GM12864 (cell line): ENCODE results near the gene PCSK6.

ENCODE experiments used
- DNase-seq: peaks from one replicate; pipeline ENCODE4 v3.0.0-alpha.2; 2011; ENCODE audit warnings: low read depth
- H3K4me3 ChIP-seq: 2 replicates; pipeline ENCODE4 v1.5.1; 2011; ENCODE audit warnings: mild to moderate bottlenecking, low read depth, low read length, control low read depth
- CTCF ChIP-seq: IDR thresholded peaks from 2 replicates; pipeline ENCODE4 v1.5.1; 2011; ENCODE audit warnings: low read depth, mild to moderate bottlenecking, moderate library complexity, low read length, control low read depth, inconsistent platforms; ENCODE audit errors: missing control alignments

Gene PCSK6

GRCh38 chr15:101332061-101332467, 157.4 kb downstream of the PCSK6 start:
- TF ChIP-seq CTCF: no peak
- DNase-seq: no peak
- no peak overlapping the region for H3K4me3 ChIP-seq

- H3K4me3 ChIP-seq: no peak overlapping the region
- DNase-seq: no peak
- TF ChIP-seq CTCF: no peak
Measured at GRCh38 chr15:101329867-101330380, 159.6 kb downstream of the PCSK6 start.

GRCh38 chr15:101329309-101329863, 160.1 kb downstream of the PCSK6 start:
- no peak for TF ChIP-seq CTCF
- H3K4me3 ChIP-seq: no peak overlapping the region
- DNase-seq: no peak

- no peak for DNase-seq
- TF ChIP-seq CTCF: no peak
- H3K4me3 ChIP-seq: no peak overlapping the region
Measured at GRCh38 chr15:101328001-101328400, 161.5 kb downstream of the PCSK6 start.

GRCh38 chr15:101327147-101327740, 162.3 kb downstream of the PCSK6 start:
- DNase-seq: no peak
- no peak overlapping the region for H3K4me3 ChIP-seq
- TF ChIP-seq CTCF: no peak

- no peak for TF ChIP-seq CTCF
- H3K4me3 ChIP-seq: no peak overlapping the region
- DNase-seq: no peak
Measured at GRCh38 chr15:101326462-101327146, 162.9 kb downstream of the PCSK6 start.
